Measurements from ENCODE around the gene OLFML2B. TPM values are rescaled to one million over a fixed set of nuclear protein-coding genes. Genes with fewer than 3 reads are reported as not detected.

OLFML2B gene
- total RNA-seq, 1 experiment from 2014 or later: 0.43 TPM

- DNase-seq: no peak
- Mint-ChIP-seq H3K27ac (ENCODE audit: unreplicated experiment) (no peak overlapping the region), H3K4me3 (ENCODE audit: unreplicated experiment) (no peak overlapping the region), H3K36me3 (ENCODE audit: insufficient read depth, unreplicated experiment) (no peaks in the 10 kb centered on the region), H3K27me3 (ENCODE audit: insufficient read depth, unreplicated experiment) (peaks cover 12% of the 10 kb centered on the region), H3K4me1 (ENCODE audit: low read depth, unreplicated experiment) (peaks cover 6% of the 10 kb centered on the region), H3K9me3 (ENCODE audit: unreplicated experiment) (peaks cover 26% of the 10 kb centered on the region)
- Histone ChIP-seq H3K4me3 (ENCODE audit: low read depth, low read length) (no peak overlapping the region), H3K9me3 (no peaks in the 10 kb centered on the region), H3K4me1 (no peaks in the 10 kb centered on the region), H3K36me3 (ENCODE audit: control insufficient read depth, insufficient read depth, low read length) (no peaks in the 10 kb centered on the region), H3K27me3 (replicated peaks; ENCODE audit: control insufficient read depth, insufficient read depth, low read length) (no peaks in the 10 kb centered on the region)
- BruUV-seq (replicated peaks): no TSS peak
- no peak for TF ChIP-seq CTCF (IDR thresholded peaks at IDR 0.05; ENCODE audit: insufficient read depth in 1 of 2, low read depth in 1 of 2, low read length in 1 of 2, severe bottlenecking in 1 of 2, unreplicated experiment in 1 of 2)
- intact Hi-C loops (cut with micrococcal nuclease; ENCODE audit: unreplicated experiment): no loop called here
- CTCF ChIA-PET: interaction anchor here (0.6 to 1.2 kb wide), 2 partner anchors 9 to 113 kb away, joined by 4 read pairs; no protein-coding TSS in a partner anchor
- POLR2A ChIA-PET: no interaction called here
Measured at GRCh38 chr1:162028726-162029125, 5.1 kb upstream of the OLFML2B start.

GRCh38 chr1:162026881-162027280 is 3.2 kb upstream of the OLFML2B start:
- intact Hi-C loops (cut with micrococcal nuclease; ENCODE audit: unreplicated experiment): no loop called here
- Mint-ChIP-seq H3K4me3 (ENCODE audit: unreplicated experiment) (no peak overlapping the region), H3K27me3 (ENCODE audit: insufficient read depth, unreplicated experiment) (peaks cover 15% of the 10 kb centered on the region), H3K4me1 (ENCODE audit: low read depth, unreplicated experiment) (peaks cover 6% of the 10 kb centered on the region), H3K9me3 (ENCODE audit: unreplicated experiment) (peaks cover 26% of the 10 kb centered on the region), H3K27ac (ENCODE audit: unreplicated experiment) (no peak overlapping the region), H3K36me3 (ENCODE audit: insufficient read depth, unreplicated experiment) (no peaks in the 10 kb centered on the region)
- H3K27me3 ChIP-seq (replicated peaks; ENCODE audit: control insufficient read depth, insufficient read depth, low read length): no peaks in the 10 kb centered on the region
- H3K9me3 ChIP-seq: no peaks in the 10 kb centered on the region
- no peak for DNase-seq
- BruUV-seq (replicated peaks): no TSS peak
- no peaks in the 10 kb centered on the region for H3K4me1 ChIP-seq
- no peak overlapping the region for H3K4me3 ChIP-seq (ENCODE audit: low read depth, low read length)
- no peak for TF ChIP-seq CTCF (IDR thresholded peaks at IDR 0.05; ENCODE audit: insufficient read depth in 1 of 2, low read depth in 1 of 2, low read length in 1 of 2, severe bottlenecking in 1 of 2, unreplicated experiment in 1 of 2)
- ChIA-PET CTCF (no interaction called here), POLR2A (no interaction called here)
- no peaks in the 10 kb centered on the region for H3K36me3 ChIP-seq (ENCODE audit: control insufficient read depth, insufficient read depth, low read length)

- H3K4me3 ChIP-seq (ENCODE audit: low read depth, low read length): no peak overlapping the region
- no peaks in the 10 kb centered on the region; the same call in 1 of the 2 replicates for H3K4me1 ChIP-seq
- Mint-ChIP-seq H3K9me3 (ENCODE audit: unreplicated experiment) (peaks cover 26% of the 10 kb centered on the region), H3K36me3 (ENCODE audit: insufficient read depth, unreplicated experiment) (no peaks in the 10 kb centered on the region), H3K4me1 (ENCODE audit: low read depth, unreplicated experiment) (no peaks in the 10 kb centered on the region), H3K27me3 (ENCODE audit: insufficient read depth, unreplicated experiment) (peaks cover 6% of the 10 kb centered on the region), H3K4me3 (ENCODE audit: unreplicated experiment) (no peak overlapping the region), H3K27ac (ENCODE audit: unreplicated experiment) (no peak overlapping the region)
- TF ChIP-seq CTCF (IDR thresholded peaks at IDR 0.05; ENCODE audit: insufficient read depth in 1 of 2, low read depth in 1 of 2, low read length in 1 of 2, severe bottlenecking in 1 of 2, unreplicated experiment in 1 of 2): no peak
- intact Hi-C loops (cut with micrococcal nuclease; ENCODE audit: unreplicated experiment): no loop called here
- ChIA-PET POLR2A (no interaction called here), CTCF (interaction anchor here (0.6 kb wide), 1 partner anchor 261 kb away, joined by 4 read pairs; no protein-coding TSS in a partner anchor)
- BruUV-seq (replicated peaks): no TSS peak
- H3K9me3 ChIP-seq: no peaks in the 10 kb centered on the region
- no peaks in the 10 kb centered on the region for H3K36me3 ChIP-seq (ENCODE audit: control insufficient read depth, insufficient read depth, low read length)
- no peak for DNase-seq
- no peaks in the 10 kb centered on the region for H3K27me3 ChIP-seq (replicated peaks; ENCODE audit: control insufficient read depth, insufficient read depth, low read length)
Measured at GRCh38 chr1:162025541-162025940, 1.9 kb upstream of the OLFML2B start.

Measured in Caco-2 (cell line).